NCI-H1694 (cell line): ENCODE measurements around the gene IRGC.

ENCODE experiments used
- DNase-seq: peaks from one replicate; lab custom pipeline; 2025; lab: John Stamatoyannopoulos, UW

Gene IRGC

DNA sequence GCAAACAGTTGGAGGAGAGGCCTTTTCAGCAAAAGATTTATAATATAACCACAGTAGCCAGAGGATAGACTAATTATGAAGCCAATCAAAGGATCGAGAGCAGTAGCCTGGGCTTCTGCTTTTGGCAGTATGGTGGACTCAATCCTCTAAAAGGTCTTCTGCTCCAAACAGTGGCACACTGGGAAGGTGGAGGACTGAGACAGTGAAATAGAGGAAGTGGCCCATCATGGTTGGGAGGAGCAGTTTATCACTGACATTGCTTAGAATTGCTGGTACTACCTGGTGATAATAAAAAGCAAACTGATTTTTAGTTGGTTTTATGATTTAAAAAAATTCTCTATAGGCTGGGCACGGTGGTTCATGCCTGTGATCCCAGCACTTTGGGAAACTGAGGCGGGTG, 25.0 kb upstream of the IRGC start:
- no peak for DNase-seq

DNA sequence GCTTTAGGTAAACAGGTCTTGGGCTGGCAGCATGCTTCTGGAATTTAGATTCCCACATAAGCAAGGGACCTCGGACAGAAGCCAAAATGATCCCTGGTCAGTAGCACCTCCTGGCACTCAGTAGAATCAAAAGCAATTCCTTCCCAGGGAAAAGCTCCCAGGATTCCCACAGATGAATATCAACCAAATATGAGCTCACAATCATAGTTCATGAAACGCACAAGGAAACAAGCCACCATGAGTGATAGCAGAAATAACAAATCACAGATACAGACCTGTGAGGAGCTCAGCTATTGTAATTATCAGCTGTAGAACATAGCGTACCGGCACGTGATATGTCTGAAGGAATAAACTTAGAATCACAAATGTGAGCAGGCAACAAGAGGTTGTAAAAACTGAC, 24.1 kb upstream of the IRGC start:
- DNase-seq = no peak

DNA sequence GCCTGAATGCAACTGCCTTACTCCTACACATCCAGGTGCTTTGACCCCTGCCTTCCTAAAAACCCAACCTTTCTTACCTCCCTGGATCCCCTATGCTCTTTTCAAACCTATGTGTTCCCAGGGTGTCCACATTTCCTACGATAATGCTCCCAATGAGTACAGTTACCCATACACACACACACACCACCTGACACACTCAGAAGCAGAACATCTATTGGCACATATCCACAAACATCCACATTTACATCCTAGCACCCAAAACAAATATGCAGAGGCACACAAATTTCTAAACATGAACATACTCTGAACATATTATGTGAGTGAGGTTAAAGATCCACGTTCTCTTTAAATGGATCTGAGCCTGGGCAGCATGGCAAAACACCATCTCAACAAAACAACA, 23.5 kb upstream of the IRGC start:
- no peak for DNase-seq

DNA sequence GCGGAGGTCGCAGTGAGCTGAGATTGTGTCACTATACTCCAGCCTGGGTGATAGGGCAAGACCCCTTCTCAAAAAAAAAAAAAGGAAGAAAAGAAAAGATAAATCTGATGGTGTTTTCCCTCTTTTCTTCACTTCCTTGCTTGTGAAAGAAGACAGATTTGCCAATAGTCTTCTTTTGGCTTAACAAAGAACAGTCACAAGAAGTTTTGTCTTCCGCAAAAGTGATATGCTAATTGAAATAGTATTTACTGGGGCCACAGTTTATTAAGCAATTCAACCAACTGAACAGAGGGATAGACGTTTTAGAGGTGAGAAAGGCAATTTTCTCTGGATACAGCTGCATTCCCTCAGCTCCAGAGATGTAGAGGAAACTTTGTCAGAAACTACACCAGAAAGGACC, 23.0 kb upstream of the IRGC start:
- DNase-seq = no peak

DNA sequence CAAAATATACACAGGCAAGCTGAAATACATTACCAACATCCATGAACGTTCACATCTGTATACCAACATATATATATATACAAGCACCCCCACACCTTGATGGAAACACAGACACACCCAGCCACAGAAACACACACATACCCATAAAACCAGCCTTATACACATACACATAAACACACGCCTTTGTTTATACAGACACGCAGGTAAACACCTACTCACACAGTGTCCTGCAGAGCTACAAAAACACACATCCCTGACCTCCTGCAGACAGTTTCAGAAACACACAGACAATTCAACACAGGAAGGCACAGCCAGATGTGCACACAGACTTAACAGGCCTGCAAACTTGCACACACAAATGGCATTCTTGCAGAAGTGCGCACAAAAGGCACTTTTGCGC, 21.3 kb upstream of the IRGC start:
- no peak for DNase-seq

DNA sequence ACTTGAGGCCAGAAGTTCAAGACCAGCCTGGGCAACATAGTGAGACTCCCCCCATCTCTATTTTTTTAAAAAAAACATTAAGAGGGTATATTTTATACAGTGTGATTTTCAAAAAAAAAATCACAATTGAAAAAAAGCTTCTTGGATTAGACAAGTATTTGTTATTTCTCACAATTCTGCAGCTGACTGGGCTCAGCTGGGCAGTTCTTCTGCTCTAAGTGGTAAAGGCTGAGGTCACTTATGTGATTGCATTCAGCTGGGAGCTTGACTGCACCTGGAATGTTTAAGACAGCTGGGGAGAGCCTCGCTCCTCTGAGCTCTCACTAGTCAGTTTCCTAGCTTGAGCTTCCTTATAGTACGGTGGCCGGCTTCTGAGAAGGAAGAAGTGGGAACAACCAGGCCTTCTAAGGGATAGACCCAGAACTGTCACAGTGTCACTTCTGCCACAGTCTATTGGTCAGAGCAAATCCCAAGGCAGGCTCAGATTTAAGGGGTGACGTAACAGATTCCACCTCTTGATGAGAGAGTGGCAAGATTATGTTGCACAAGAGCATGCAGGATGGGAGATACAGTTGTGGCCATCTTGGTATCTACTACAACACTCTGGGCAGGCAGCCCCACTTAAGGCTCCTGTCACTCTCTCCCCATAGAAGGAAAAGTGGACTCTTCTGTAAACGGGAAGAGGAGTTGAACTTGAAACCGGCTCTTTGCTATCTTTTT, 19.7 kb upstream of the IRGC start:
- no peak for DNase-seq

DNA sequence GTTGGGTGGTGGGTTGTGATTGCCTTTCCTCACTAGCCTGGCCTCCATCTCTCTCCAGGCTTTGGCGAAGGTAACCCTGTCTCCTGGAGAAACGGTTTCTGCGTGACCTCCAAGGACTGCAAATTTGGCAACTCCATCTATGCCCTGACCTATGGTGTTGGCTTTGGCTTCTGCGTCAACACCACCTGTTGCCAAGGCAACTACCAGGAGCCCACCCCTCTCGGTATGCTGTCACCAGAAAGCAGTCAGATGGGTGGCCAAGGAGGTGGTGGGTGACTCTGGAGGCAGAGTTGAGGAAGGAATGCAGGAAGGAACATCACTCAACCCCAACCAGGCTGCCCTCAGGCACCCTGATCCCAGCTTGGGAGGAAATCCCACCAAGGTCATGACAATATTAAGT, 18.6 kb upstream of the IRGC start:
- DNase-seq = no peak

DNA sequence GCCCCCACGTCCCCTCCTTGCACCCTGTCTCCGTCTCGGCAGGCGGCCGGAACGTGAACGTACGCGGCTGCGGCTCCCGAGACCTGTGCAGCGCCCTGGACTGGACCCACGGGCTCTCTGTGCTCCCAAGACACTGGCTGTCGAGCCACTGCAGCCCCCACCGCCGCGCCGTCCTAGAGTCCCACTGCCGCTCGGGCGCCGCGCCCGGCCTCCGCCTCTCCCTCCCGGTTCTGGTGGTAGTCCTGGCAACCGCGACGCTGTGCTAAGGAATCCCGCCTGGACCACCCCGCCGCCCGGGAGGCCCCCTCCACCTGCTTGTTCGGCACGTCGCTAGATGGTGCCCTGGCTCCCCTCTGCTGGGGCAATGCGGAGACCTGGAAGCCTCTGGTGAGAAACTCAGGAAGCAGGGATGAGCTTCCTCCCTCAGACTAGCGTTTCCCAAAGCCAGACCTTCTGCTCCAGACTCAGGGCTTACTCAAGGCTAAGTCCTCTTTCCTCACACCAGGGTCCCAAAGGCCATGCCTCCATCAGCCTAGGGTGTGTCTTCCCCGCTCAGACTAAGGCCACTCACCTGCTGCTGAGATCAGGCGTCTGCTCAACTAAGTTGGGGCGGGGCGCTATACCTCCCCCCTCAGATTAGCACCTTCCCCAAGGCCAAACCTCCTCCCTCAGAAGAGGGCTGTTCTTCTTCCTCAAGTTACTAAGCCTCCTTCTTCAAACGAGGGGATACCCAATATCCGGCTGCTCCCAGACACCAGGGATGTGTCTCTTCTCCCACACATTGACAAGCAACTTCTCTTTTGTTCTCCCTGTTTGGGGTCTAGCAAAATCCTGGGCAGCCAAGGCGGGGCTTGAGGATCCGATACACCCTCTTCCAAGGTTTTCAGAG, 16.1 kb upstream of the IRGC start:
- no peak for DNase-seq

DNA sequence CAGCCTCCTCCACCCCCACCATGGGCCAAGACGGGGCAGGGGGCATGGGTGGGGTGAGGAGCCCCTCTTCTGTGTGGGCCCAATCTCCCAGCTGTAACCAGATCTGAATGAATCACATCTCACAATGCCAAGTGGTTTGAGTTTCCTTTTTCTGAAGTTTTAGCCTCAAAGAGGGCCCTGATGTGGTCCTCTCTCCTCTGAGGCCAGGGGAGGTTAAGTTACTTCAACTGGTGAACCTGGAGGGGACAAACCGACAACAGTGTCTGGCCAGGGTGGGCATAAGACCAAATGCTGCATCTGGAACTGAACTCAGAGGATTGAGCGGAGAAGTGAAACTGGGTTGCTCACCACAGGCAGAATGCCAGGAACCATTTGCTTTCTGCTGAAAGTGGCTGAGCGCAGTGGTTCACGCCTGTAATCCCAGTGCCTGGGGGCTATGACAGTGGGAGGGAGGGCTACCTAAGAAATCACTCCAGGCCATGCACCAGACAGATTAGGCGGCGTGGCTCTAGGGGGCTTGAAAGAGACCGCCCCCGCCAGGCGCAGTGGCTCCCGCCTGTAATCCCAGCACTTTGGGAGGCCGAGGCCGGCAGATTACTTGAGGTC, 15.4 kb upstream of the IRGC start:
- no peak for DNase-seq

DNA sequence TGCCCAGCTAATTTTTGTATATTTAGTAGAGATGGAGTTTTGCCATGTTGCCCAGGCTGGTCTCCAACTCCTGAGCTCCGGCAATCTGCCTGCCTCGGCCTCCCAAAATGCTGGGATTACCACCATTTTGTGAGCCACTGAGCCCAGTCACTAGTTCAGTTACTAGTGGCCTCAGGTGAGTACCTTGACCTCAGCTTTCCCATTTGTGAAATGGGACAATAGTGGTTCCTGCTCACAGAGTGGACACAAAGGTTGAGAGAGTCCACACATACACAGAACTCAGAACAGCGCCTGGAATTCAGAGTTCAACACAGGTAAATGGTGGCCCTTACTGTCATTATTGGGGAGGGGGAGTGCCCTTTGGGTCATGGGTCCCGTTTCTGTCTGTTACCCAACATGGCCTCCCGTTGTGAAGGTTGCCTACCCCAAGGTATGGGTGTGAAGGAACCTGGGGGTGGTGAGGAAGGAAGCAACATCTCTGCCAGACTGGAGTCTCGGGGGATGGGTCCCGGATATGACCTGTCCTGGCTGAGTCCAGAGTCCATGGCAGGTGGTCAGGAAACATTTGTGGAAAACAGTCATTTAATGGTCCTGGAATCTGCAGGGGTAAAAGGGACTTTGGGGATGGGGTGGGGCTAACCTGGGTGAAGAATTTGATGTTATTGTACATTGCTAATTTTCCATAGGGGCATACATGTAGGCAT, 11.7 kb upstream of the IRGC start:
- DNase-seq = no peak

DNA sequence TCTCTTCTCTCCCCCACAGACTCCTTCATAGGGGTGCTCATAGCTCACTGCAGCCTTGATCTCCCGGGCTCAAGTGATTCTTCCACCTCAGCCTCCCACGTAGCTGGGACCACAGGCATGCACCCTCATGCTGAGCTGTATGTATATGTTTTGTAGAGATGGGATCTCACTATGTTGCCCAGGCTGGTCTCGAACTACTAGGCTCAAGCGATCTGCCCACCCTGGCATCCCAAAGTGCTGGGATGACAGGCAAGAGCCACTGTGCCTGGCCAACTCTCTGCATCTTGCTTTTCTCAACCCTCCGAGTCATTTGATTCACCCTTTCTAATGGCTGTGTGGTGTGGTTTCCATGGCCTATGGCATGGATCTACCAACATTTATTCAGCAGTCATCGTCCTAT, 10.1 kb upstream of the IRGC start:
- DNase-seq = no peak

DNA sequence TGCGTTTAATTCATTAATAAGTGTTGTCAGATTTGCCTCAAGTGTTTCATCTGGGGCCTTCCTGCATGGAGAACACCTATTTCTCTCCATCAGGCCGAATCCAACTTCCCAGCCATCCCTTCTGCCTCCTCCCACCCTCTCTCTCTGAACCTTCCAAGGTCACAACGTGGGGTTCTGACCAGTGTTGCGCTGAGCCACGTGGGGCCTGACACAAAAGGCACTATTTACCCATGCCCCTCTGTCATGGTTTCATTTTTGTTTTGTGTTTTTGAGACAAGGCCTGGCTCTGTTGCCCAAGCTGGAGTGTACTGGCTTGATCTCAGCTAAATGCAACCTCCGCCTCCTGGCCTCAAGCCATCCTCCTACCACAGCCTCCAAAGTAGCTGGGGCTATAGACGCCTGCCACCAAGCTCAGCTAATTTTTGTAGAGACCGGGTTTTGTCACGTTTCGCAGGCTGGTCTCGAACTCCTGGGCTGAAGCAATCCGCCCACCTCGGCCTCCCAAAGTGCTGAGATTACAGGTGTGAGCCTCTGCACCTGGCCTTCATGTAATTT, 8.6 kb upstream of the IRGC start:
- no peak for DNase-seq

DNA sequence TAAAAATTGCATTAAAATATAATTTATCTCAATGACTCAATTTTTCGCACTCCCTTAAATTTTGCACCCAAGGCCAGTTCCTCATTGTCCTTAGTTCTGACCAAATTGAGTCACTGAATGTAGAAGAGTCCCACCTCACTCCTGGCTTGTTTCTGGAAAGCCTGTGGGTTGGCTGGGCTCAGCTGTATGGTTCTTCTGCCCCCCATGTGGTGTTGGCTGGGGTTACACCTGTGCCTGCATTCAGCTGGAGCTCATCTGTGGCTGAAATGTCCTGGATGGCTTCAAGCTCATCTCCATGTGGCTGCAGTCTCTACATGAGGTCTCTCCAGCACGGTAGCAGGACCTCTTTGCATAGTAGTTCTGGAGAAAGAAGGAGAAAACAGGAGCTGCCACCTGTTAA, 7.2 kb upstream of the IRGC start:
- DNase-seq = no peak

DNA sequence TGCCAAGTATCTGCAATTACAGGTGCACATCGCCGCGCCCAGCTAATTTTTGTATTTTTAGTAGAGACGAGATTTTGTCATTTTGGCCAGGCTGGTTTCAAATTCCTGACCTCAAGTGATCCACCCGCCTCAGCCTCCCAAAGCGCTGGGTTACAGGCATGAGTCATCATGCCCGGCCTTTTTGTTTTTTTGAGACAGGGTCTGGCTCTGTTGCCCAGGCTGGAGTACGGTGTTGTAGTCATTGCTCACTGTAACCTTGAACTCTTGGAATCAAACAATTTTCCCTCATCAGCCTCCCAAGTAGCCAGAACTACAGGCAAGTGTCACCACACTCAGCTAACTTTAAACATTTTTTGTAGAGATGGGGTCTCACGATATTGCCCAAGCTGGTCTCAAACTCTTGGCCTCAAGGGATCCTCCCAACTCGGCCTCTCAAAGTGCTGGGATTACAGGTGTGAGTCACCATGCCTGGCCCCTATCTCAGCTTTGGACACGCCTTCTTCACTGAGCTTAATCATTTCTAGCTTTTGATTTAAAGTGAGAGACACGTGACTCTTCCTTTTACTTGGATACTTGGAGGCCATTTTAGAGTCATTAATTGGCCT, 4.0 kb upstream of the IRGC start:
- DNase-seq = no peak

DNA sequence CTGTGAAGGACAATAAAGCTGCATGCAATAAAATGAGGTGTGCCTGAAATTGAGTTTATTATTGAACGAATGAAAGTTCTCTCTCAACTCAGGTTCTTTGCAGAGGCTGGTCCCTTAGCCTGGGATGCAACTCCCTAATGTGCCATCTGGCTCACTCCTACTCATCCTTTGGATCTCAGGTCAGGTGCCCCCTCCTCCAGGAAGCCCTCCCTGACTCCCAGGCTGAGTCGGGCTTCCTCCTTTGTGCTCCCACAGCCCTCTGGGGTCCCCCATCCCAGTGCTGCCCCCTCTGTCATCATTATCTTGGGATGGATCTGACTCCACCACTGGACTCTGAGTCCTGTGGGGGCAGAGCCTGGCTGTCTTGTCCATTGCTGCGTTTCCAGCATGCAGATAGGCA, 2.7 kb upstream of the IRGC start:
- DNase-seq = no peak

DNA sequence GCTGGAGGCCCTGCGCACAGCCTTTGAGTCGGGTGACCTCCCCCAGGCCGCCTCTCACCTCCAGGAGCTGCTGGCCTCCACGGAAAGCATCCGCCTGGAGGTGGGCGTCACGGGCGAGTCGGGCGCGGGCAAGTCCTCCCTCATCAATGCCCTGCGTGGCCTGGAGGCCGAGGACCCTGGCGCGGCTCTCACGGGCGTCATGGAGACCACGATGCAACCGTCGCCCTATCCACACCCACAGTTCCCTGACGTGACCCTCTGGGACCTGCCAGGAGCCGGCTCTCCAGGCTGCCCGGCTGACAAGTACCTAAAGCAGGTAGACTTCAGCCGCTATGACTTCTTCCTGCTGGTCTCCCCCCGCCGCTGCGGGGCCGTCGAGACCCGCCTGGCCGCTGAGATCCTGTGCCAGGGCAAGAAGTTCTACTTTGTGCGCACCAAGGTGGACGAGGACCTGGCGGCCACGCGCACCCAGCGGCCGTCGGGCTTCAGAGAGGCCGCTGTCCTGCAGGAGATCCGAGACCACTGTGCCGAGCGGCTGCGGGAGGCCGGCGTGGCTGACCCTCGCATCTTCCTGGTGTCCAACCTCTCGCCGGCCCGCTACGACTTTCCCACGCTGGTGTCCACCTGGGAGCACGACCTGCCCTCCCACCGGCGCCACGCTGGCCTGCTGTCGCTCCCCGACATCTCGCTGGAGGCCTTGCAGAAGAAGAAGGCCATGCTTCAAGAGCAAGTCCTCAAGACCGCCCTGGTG, 2.9 kb downstream of the IRGC start:
- no peak for DNase-seq

DNA sequence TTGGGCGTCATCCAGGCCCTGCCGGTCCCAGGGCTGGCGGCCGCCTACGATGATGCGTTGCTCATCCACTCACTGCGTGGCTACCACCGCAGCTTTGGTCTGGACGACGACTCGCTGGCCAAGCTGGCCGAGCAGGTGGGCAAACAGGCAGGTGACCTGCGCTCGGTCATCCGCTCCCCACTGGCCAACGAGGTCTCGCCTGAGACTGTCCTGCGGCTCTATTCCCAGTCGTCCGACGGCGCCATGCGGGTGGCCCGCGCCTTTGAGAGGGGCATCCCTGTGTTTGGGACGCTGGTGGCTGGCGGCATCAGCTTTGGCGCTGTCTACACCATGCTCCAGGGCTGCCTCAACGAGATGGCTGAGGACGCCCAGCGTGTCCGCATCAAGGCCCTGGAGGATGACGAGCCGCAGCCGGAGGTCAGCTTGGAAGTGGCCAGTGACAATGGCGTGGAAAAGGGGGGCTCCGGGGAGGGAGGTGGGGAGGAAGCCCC, 3.5 kb downstream of the IRGC start:
- DNase-seq = no peak

DNA sequence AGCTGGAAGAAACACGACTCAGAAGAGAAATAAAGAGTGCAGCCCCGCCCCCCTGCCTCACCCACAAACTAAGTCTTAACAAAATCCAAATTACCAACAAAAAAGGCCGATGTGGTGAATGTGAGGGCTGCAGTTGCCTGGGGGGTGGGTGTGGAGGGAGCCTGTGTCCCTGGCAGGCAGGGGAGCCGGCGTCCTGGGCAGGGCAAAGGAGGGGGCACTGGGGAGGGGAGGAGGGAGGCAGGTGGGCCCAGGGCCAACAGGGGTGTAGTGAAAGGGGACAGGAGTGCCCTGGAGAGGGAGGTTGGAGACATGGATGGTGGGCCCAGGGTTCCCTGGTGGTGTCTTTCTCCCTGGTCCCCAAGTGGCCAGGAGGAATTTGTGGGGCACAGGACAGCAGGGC, 4.0 kb downstream of the IRGC start:
- DNase-seq = no peak

DNA sequence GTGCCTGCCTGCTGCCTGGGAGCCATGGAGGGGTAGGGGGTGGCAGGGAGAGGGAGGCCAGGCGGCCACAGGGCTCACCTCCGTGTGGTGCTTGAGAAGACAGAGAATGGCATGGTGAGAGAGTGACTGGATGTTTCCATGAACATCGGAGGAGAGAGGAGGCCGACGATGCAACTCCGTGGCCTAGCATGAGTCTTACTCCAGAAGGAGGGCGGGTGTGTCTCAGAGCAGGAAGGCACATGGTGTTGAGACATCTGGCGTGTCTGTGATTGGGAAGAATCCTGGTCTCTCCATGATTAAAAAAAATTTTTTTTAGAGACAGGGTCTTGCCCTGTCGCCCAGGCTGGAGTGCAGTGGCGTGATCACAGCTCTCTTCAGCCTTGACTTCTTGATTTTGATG, 5.1 kb downstream of the IRGC start:
- DNase-seq = no peak

DNA sequence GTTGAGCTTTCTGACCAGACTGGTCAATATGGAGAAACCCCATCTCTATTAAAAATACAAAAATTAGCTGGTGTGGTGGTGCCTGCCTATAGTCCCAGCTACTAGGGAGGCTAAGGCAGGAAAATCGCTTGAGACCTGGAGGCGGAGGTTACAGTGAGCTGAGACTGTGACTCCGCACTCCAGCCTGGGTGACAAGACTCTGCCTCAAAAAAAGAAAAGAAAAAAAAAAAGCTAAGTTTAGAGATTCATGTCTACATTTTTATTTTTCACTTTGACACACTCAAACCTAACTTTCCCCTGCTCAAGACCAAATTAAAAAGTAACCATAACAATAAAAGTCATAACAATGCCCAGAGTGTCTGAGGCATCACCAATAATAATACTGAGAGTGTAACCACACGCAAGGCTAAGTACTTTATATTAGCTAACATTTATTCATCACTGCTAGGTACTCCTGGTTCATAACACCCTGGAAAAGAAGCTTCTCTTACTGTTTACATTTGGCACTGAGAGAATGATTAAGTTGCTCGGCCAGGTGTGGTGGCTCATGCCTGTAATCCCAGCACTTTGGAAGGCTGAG, 5.7 kb downstream of the IRGC start:
- DNase-seq = no peak

DNA sequence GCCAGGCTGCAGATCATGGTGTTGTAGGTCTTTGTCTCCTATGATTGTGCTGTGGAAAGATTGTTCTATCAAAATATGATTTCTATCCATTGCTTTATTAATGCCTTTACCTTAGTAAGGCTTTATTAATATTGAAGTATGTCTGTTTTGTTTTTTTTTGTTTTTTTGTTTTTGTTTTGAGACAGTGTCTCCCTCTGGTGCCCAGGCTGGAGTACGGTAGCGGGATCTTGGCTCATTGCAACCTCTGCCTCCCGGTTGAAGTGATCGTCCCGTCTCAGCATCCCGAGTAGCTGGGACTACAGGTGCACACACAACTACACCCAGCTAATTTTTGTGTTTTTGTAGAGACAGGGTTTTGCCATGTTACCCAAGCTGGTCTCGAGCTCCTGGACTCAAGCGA, 7.7 kb downstream of the IRGC start:
- no peak for DNase-seq
